Measurements from ENCODE around the gene HPCA. TPM values are rescaled to one million over a fixed set of nuclear protein-coding genes. Genes with fewer than 3 reads are reported as not detected.

The HPCA gene
- total RNA-seq, 1 experiment from 2014 or later = 1.2 TPM

DNA sequence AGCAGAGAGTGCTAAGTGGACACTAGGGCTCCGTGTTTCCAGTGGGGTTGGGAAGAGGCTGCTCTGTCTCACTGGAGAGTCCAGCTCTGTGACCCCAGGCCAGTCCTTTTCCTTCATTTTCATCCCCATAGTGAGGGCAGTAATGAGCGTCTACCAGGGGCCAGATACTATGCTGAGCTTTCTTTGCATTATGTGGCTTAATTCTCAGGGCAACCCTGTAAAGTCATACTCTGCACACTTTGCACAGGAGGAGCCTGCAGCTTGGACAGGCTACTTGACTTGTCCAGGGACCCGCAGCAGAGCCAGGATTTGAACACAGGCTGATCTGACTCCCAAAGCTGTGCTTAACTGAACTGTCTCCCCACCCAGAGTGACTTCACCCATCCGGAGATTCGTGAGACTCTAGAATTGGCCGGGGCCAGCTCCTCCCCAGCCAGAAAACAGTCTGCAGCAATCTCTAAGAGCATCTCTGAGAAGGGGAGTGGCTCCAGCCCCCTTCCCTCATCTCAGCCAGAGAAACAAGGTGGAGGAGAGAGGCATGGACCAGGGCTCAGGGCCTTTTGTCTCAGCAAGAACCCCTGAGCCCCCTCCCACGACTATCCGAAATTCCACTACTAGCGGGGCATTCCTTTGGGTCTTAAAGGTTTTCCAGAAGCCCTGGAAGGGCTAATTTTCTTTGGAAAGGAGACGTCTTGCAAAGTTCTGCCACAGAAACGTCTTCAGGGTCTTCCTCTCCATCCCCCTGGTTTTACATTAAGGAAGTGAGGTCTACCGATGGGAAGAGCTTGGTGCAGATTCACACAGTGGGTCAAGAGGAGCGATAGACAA lies 14.7 kb upstream of the HPCA start:
- Histone ChIP-seq H2AFZ (ENCODE audit: low read length) (no peak overlapping the region), H3K79me2 (ENCODE audit: insufficient read depth, low read length) (no peaks in the 10 kb centered on the region), H3K23ac (ENCODE audit: insufficient read length, low read depth, low read length) (no peak overlapping the region), H3K4me2 (ENCODE audit: insufficient read depth, insufficient read length, low read length) (peak overlapping the region; percentile 61), H2BK15ac (ENCODE audit: low read depth, low read length) (no peak overlapping the region), H2BK20ac (ENCODE audit: low read depth, low read length, poor library complexity, severe bottlenecking) (no peak overlapping the region), H3K4ac (ENCODE audit: low read depth, low read length) (no peak overlapping the region), H3K14ac (ENCODE audit: insufficient read depth, low read length) (peak overlapping the region; percentile 67; the same call in 1 of the 2 replicates), H3K56ac (ENCODE audit: insufficient read length, low read depth, low read length) (no peak overlapping the region), H3K27me3 (ENCODE audit: insufficient read depth, low read length) (peaks cover 21% of the 10 kb centered on the region; the same call in 1 of the 2 replicates), H2BK5ac (ENCODE audit: insufficient read length, low read length) (no peak overlapping the region), H4K5ac (ENCODE audit: insufficient read length, low read depth, low read length) (no peak overlapping the region), H3K9ac (ENCODE audit: extremely low read depth, insufficient read length, low read length) (no peak overlapping the region), H3K23me2 (ENCODE audit: insufficient read length, low read depth, low read length, poor library complexity, severe bottlenecking) (peaks cover 4% of the 10 kb centered on the region), H3K18ac (ENCODE audit: insufficient read length, low read depth, low read length) (no peak overlapping the region), H3K79me1 (ENCODE audit: insufficient read depth, low read depth, low read length, poor library complexity, severe bottlenecking) (no peaks in the 10 kb centered on the region), H4K20me1 (ENCODE audit: control insufficient read depth, insufficient read depth, insufficient read length) (no peaks in the 10 kb centered on the region), H2AK5ac (ENCODE audit: insufficient read length, low read length) (no peak overlapping the region), H3T11ph (ENCODE audit: low read length) (no peak overlapping the region), H3K4me1 (ENCODE audit: insufficient read depth, low read length) (peaks cover 5% of the 10 kb centered on the region; the same call in 1 of the 2 replicates), H3K9me3 (ENCODE audit: control insufficient read depth, low read depth, low read length) (no peaks in the 10 kb centered on the region), H4K8ac (replicated peaks; ENCODE audit: insufficient read length, low read depth, low read length) (no peak overlapping the region), H2BK120ac (ENCODE audit: low read depth, low read length, poor library complexity, severe bottlenecking) (no peak overlapping the region), H2BK12ac (ENCODE audit: insufficient read length, low read depth, low read length) (no peak overlapping the region), H3K27ac (ENCODE audit: insufficient read length, low read depth, low read length) (no peak overlapping the region), H4K91ac (ENCODE audit: insufficient read length, low read depth, low read length) (no peak overlapping the region)
- WGBS (ENCODE audit: extremely low coverage, insufficient read length, low lambda C conversion rate) = no CpG with 5 or more reads among the region's 13 CpGs
- peaks cover 45% of the 10 kb centered on the region for H3K27me3 Mint-ChIP-seq (ENCODE audit: low read depth)
- peaks cover 0 to 8% (median 0%) of the 10 kb centered on the region in 3 experiments; a peak in 6 of 7 replicates for H3K36me3 Mint-ChIP-seq (ENCODE audit: insufficient read depth in 1 of 3, low read depth in 3 of 3)
- no peak overlapping the region; a peak in 1 of 7 replicates for H3K27ac Mint-ChIP-seq
- peaks cover 43 to 48% of the 10 kb centered on the region in 2 experiments for H3K4me1 Mint-ChIP-seq
- DNase-seq = no peak
- H3K4me3 Mint-ChIP-seq = peak overlapping the region; percentile 66 to 82
- H3K9me3 Mint-ChIP-seq = no peaks in the 10 kb centered on the region
- TF ChIP-seq, protein P1, sequence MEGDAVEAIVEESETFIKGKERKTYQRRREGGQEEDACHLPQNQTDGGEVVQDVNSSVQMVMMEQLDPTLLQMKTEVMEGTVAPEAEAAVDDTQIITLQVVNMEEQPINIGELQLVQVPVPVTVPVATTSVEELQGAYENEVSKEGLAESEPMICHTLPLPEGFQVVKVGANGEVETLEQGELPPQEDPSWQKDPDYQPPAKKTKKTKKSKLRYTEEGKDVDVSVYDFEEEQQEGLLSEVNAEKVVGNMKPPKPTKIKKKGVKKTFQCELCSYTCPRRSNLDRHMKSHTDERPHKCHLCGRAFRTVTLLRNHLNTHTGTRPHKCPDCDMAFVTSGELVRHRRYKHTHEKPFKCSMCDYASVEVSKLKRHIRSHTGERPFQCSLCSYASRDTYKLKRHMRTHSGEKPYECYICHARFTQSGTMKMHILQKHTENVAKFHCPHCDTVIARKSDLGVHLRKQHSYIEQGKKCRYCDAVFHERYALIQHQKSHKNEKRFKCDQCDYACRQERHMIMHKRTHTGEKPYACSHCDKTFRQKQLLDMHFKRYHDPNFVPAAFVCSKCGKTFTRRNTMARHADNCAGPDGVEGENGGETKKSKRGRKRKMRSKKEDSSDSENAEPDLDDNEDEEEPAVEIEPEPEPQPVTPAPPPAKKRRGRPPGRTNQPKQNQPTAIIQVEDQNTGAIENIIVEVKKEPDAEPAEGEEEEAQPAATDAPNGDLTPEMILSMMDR (conservative IDR thresholded peaks at IDR 0.05) = no peak
